Measurements from ENCODE around the gene URGCP. TPM values are rescaled to one million over a fixed set of nuclear protein-coding genes. Genes with fewer than 3 reads are reported as not detected.

URGCP gene
- total RNA-seq, 1 donor from 2014 or later, result 23.3 TPM

DNA sequence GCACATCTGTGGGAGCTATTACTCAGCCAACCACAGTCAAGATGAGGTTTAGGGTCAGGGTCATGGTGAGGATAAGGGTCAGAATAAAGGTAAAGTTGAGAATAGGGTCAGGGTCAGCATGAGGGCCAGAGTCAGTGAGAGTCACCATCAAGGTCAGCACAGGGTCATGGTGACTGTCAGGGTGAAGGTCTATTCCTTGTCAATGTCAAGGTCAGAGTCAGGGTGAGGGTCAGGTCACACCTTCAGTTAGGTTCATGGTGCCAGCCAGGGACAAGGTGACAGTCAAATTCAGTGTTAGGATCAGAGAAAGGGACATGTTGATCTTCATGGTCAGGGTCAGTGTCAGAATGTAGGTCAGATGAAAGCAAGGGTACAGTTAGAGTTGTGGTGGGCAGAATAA lies 51.2 kb downstream of the URGCP start:
- Mint-ChIP-seq H3K9me3 (no peaks in the 10 kb centered on the region), H3K36me3 (ENCODE audit: low read depth) (no peaks in the 10 kb centered on the region), H3K4me1 (no peaks in the 10 kb centered on the region), H3K27ac (no peak overlapping the region), H3K27me3 (no peaks in the 10 kb centered on the region), H3K4me3 (no peak overlapping the region)
- intact Hi-C loops (cut with micrococcal nuclease), result no loop called here
- ChIA-PET POLR2A (no interaction called here), CTCF (no interaction called here)
- no peak for TF ChIP-seq CTCF (IDR thresholded peaks at IDR 0.05)
- no peak for ATAC-seq (ENCODE audit: low read depth)
- DNase-seq, result no peak

- intact Hi-C loops (cut with micrococcal nuclease), result no loop called here
- CTCF ChIA-PET, result interaction anchor here (0.6 kb wide), 1 partner anchor 98 kb away, joined by 4 read pairs; no protein-coding TSS in a partner anchor
- no peak for DNase-seq
- no peaks in the 10 kb centered on the region for H3K9me3 Mint-ChIP-seq
- POLR2A ChIA-PET, result interaction anchor here (1.3 kb wide), 1 partner anchor 18 kb away, joined by 3 read pairs; the partner anchor contains the start of gene MRPS24
- no peak for ATAC-seq (ENCODE audit: low read depth)
- no peaks in the 10 kb centered on the region for H3K27me3 Mint-ChIP-seq
- H3K36me3 Mint-ChIP-seq (ENCODE audit: low read depth), result no peaks in the 10 kb centered on the region
- H3K4me1 Mint-ChIP-seq, result no peaks in the 10 kb centered on the region
- no peak overlapping the region for H3K27ac Mint-ChIP-seq
- TF ChIP-seq CTCF (IDR thresholded peaks at IDR 0.05), result no peak
- H3K4me3 Mint-ChIP-seq, result no peak overlapping the region
These were observed 54.6 kb downstream of the URGCP start for GRCh38 chr7:43851805-43852204.

GRCh38 chr7:43850348-43851116 lies 55.9 kb downstream of the URGCP start:
- POLR2A ChIA-PET, result interaction anchor here (1.3 kb wide), 1 partner anchor 19 kb away, joined by 4 read pairs; the partner anchor contains the start of gene MRPS24
- intact Hi-C loops (cut with micrococcal nuclease), result no loop called here
- Mint-ChIP-seq H3K27me3 (no peaks in the 10 kb centered on the region), H3K4me3 (no peak overlapping the region), H3K9me3 (no peaks in the 10 kb centered on the region), H3K4me1 (no peaks in the 10 kb centered on the region), H3K36me3 (ENCODE audit: low read depth) (no peaks in the 10 kb centered on the region), H3K27ac (no peak overlapping the region)
- no peak for TF ChIP-seq CTCF (IDR thresholded peaks at IDR 0.05)
- CTCF ChIA-PET, result no interaction called here
- no peak for ATAC-seq (ENCODE audit: low read depth)
- DNase-seq, result no peak

DNA sequence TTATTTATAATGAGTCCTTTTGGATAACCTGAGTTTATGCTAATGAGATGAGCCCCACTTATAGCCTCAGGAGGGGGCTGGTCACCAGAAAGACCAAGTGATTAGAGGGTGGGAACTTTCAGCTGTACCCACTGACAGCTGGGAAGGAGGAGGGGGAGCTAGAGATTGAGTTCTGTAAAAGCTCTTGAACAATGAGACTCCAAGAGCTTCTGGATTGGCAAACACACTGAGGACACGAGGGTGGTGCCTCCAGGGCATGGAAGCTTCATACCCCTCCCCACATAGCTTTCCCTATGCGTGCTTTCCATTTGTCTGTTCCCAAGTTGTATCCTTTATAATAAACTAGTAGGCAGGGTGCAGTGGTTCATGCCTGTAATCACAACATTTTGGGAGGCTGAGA lies 57.3 kb downstream of the URGCP start:
- Mint-ChIP-seq H3K4me3 (no peak overlapping the region), H3K27me3 (no peaks in the 10 kb centered on the region), H3K27ac (no peak overlapping the region), H3K9me3 (no peaks in the 10 kb centered on the region), H3K4me1 (no peaks in the 10 kb centered on the region), H3K36me3 (ENCODE audit: low read depth) (no peaks in the 10 kb centered on the region)
- no peak for TF ChIP-seq CTCF (IDR thresholded peaks at IDR 0.05)
- ChIA-PET CTCF (no interaction called here), POLR2A (no interaction called here)
- ATAC-seq (ENCODE audit: low read depth), result no peak
- intact Hi-C loops (cut with micrococcal nuclease), result no loop called here
- DNase-seq, result no peak

- CTCF ChIA-PET, result no interaction called here
- POLR2A ChIA-PET, result no interaction called here
- Mint-ChIP-seq H3K4me1 (no peaks in the 10 kb centered on the region), H3K36me3 (ENCODE audit: low read depth) (no peaks in the 10 kb centered on the region), H3K4me3 (no peak overlapping the region), H3K27ac (no peak overlapping the region), H3K9me3 (no peaks in the 10 kb centered on the region), H3K27me3 (no peaks in the 10 kb centered on the region)
- no peak for TF ChIP-seq CTCF (IDR thresholded peaks at IDR 0.05)
- intact Hi-C loops (cut with micrococcal nuclease), result no loop called here
- ATAC-seq (ENCODE audit: low read depth) (no peak), DNase-seq (no peak)
These were observed 58.9 kb downstream of the URGCP start for GRCh38 chr7:43847496-43847895.
